ENCODE measurements around the gene KLHL10.

DNA sequence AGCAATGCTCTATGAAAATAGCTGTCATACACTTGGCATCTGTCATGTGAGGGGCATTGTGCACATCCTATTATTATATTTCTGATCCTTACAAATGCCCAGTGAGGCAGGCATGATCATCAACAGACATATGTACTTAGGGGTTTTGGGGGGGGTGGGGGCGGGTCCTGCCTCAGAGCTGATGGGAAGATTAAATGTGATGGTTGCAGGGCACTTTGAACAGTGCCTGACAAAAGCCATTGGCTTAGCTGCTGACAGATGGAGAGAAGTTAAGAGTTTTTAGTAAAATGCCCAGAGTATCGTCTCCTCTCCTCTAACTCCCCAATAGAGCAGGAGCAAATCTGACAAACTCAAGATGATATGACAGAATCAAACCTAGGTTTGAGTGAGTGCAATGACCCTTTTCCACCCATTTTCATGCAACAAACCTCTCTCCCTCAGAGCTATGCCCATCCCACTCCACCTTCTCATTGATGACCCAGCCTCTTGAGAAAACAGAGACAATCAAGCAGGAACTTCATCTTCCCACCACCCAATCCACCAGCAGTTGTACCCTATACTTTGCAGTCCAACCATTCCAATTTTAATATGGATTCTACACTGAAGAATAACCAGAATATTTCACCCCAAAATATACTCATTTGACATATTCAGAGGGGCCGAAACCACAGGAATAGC, 22.8 kb downstream of the KLHL10 start:
- TF ChIP-seq, protein P1, sequence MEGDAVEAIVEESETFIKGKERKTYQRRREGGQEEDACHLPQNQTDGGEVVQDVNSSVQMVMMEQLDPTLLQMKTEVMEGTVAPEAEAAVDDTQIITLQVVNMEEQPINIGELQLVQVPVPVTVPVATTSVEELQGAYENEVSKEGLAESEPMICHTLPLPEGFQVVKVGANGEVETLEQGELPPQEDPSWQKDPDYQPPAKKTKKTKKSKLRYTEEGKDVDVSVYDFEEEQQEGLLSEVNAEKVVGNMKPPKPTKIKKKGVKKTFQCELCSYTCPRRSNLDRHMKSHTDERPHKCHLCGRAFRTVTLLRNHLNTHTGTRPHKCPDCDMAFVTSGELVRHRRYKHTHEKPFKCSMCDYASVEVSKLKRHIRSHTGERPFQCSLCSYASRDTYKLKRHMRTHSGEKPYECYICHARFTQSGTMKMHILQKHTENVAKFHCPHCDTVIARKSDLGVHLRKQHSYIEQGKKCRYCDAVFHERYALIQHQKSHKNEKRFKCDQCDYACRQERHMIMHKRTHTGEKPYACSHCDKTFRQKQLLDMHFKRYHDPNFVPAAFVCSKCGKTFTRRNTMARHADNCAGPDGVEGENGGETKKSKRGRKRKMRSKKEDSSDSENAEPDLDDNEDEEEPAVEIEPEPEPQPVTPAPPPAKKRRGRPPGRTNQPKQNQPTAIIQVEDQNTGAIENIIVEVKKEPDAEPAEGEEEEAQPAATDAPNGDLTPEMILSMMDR (IDR thresholded peaks at IDR 0.05): no peak
- TF ChIP-seq POLR2AphosphoS5 (IDR thresholded peaks at IDR 0.05; ENCODE audit: low read depth, low read length) (no peak), SIN3A (IDR thresholded peaks at IDR 0.05; ENCODE audit: borderline replicate concordance, insufficient read depth, low read depth, low read length) (no peak)

Measured in Panc1 (cell line).